Vagina (tissue), 2 donors: Measurements from ENCODE around the gene SPATA31C2.
"Not testable (repeated sequence)": the region's sequence is repeated elsewhere in the genome, so short reads cannot be mapped to it uniquely, and the experiment has no call there.

ENCODE experiments used
- POLR2A ChIP-seq, 2 donors: fragments of 450-650 bp; IDR thresholded peaks; one replicate each; pipeline ENCODE4 v1.6.1; 2017; ENCODE audit warnings: antibody characterized with exemption in 2 of 2, mild to moderate bottlenecking in 2 of 2, moderate library complexity in 2 of 2
- POLR2AphosphoS5 ChIP-seq, 2 donors: sonication (generic); formaldehyde crosslinking; IDR thresholded peaks; one replicate each; pipeline ENCODE4 v1.9.0; 2017; ENCODE audit warnings: antibody characterized with exemption in 2 of 2, mild to moderate bottlenecking in 2 of 2, low read depth in 1 of 2; ENCODE audit not compliant: insufficient read depth in 1 of 2
- TF ChIP-seq, protein P1 (sequence below), 3 experiments: fragments of 450-650 bp in 2 of 3; fragments of 200-600 bp in 1 of 3; sonication (generic) in 1 of 3; IDR thresholded peaks; one replicate each; pipeline ENCODE4 v1.5.1; 2017 to 2019; ENCODE audit warnings: antibody characterized with exemption in 3 of 3, mild to moderate bottlenecking in 2 of 3, moderate library complexity in 2 of 3

DNA sequence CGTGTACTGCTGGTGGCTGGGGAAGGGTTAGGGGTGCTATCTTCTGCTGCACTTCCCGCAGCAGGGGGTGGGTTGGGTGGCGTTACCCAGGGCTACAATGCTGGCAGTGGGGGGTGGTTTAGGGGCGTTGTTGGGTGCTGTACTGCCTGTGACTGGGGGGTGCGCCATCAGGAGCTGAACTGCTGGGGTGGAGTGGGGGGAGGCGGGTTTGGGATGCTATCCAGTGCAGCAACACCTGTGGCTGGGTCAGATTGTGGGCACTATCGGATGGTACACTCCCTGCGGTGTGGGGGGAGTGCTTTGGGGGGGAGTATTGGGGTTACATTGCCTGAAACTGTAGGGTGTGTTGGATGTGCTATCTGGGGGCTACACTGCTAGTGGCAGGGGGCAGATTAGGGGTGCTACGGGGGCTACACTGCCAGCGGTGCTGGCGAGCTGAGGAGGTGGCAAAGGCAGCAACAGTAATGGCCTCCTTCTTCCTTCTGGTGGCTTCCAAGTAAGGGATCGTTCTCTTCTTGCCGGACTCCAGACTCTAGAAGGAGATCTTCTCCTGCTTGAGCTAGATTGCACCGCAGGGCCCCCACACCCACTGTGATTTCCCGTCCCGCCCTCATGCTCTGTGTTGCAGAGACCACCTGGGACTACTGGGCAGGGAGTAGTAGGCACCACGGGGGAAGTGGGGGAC, 23.9 kb downstream of the SPATA31C2 start:
- TF ChIP-seq, protein P1, sequence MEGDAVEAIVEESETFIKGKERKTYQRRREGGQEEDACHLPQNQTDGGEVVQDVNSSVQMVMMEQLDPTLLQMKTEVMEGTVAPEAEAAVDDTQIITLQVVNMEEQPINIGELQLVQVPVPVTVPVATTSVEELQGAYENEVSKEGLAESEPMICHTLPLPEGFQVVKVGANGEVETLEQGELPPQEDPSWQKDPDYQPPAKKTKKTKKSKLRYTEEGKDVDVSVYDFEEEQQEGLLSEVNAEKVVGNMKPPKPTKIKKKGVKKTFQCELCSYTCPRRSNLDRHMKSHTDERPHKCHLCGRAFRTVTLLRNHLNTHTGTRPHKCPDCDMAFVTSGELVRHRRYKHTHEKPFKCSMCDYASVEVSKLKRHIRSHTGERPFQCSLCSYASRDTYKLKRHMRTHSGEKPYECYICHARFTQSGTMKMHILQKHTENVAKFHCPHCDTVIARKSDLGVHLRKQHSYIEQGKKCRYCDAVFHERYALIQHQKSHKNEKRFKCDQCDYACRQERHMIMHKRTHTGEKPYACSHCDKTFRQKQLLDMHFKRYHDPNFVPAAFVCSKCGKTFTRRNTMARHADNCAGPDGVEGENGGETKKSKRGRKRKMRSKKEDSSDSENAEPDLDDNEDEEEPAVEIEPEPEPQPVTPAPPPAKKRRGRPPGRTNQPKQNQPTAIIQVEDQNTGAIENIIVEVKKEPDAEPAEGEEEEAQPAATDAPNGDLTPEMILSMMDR (IDR thresholded peaks at IDR 0.05), result not testable (repeated sequence)
- TF ChIP-seq POLR2A (IDR thresholded peaks at IDR 0.05); POLR2AphosphoS5 (IDR thresholded peaks at IDR 0.05; ENCODE audit: insufficient read depth in 1 of 2, low read depth in 1 of 2): not testable (repeated sequence)
